Panc1 (cell line): ENCODE results near the gene EPX. TPM values are rescaled to one million over a fixed set of nuclear protein-coding genes. Genes with fewer than 3 reads are reported as not detected.

ENCODE experiments used
- ATAC-seq: fragments of 200-7000 bp; cut with Tn5 transposase; 2 replicates; pipeline ENCODE4 v1.9.1; 2020; ENCODE audit warnings: mild to moderate bottlenecking, moderate library complexity
- BruUV-seq: library from RNA; stranded (reverse); fragments of 400-500 nt; replicated peaks from 2 replicates; lab custom pipeline; 2021; lab: Mats Ljungman, UMichigan
- CTCF ChIA-PET: fragments of 300-600 bp; sonication (Branson Sonifier 250); formaldehyde crosslinking; loops from one replicate; lab custom pipeline; 2022; ENCODE audit warnings: antibody characterized with exemption; lab: Charles Lee
- POLR2A ChIA-PET: fragments of 300-600 bp; sonication (Branson Sonifier 250); formaldehyde crosslinking; loops from one replicate; lab custom pipeline; 2022; ENCODE audit warnings: antibody characterized with exemption; lab: Charles Lee
- DNase-seq: peaks from one replicate; pipeline ENCODE4 v3.0.0-alpha.2; 2010; ENCODE audit warnings: low read depth, low spot score
- H3K27ac ChIP-seq: 2 replicates; pipeline ENCODE4 v1.5.1; 2011; ENCODE audit warnings: mild to moderate bottlenecking, low read length, inconsistent platforms
- H3K27me3 ChIP-seq: fragments of 200-500 bp; sonication (Bioruptor generic); 2 replicates; pipeline ENCODE4 v1.6.0; 2014; ENCODE audit warnings: low read length, inconsistent platforms; ENCODE audit not compliant: control insufficient read depth, insufficient read depth
- H3K36me3 ChIP-seq: fragments of 200-500 bp; sonication (Bioruptor generic); 2 replicates; pipeline ENCODE4 v1.5.1; 2014; ENCODE audit warnings: inconsistent platforms, mild to moderate bottlenecking, low read length, moderate library complexity; ENCODE audit not compliant: control insufficient read depth, insufficient read depth
- H3K4me1 ChIP-seq: 2 replicates; pipeline ENCODE4 v1.5.1; 2011; ENCODE audit warnings: inconsistent platforms, mild to moderate bottlenecking, low read length, moderate library complexity; ENCODE audit not compliant: control insufficient read depth, insufficient read depth
- H3K4me3 ChIP-seq, 2 experiments: 2 replicates each; pipeline ENCODE4 v1.5.1; 2011 to 2012; ENCODE audit warnings: low read depth in 2 of 2, low read length in 2 of 2, mild to moderate bottlenecking in 2 of 2, inconsistent platforms in 1 of 2, moderate library complexity in 1 of 2
- H3K9me3 ChIP-seq: fragments of 200-500 bp; sonication (Bioruptor generic); 2 replicates; pipeline ENCODE4 v1.5.1; 2014; ENCODE audit warnings: low read depth, mild to moderate bottlenecking, inconsistent platforms, low read length, moderate library complexity; ENCODE audit not compliant: control insufficient read depth, insufficient read depth
- POLR2AphosphoS5 ChIP-seq: IDR thresholded peaks from 2 replicates; pipeline ENCODE4 v1.6.1; 2012; ENCODE audit warnings: mild to moderate bottlenecking, low read depth, low read length, moderate library complexity
- SIN3A ChIP-seq: IDR thresholded peaks from 2 replicates; pipeline ENCODE4 v1.6.1; 2012; ENCODE audit warnings: low read depth, mild to moderate bottlenecking, low read length, moderate library complexity, borderline replicate concordance; ENCODE audit not compliant: insufficient read depth
- TCF7L2 ChIP-seq: IDR thresholded peaks from 2 replicates; pipeline ENCODE4 v1.6.1; 2011; ENCODE audit warnings: mild to moderate bottlenecking, low read depth, low read length, inconsistent platforms
- in situ Hi-C: cut with HindIII; loops from 2 replicates; pipeline ENCODE4 v1.10.0; 2016; ENCODE audit warnings: low sequenced_read_pairs, low pct_unique_long_range_greater_than_20kb
- intact Hi-C: fragments of 100-400 bp; cut with micrococcal nuclease; formaldehyde crosslinking; loops from one replicate; pipeline ENCODE4 v1.10.0; 2022; ENCODE audit not compliant: unreplicated experiment
- total RNA-seq: library from RNA; stranded (reverse); gene quantifications from one replicate; pipeline ENCODE4 v1.2.1, GENCODE V29; 2021; ENCODE audit not compliant: unreplicated experiment
- TF ChIP-seq, protein P1 (sequence below): fragments of 450-650 bp; IDR thresholded peaks from 2 replicates; pipeline ENCODE4 v1.5.1; 2017; ENCODE audit warnings: mild to moderate bottlenecking
- TF ChIP-seq, protein P2 (sequence below), 2 experiments: IDR thresholded peaks; 2 replicates each; pipeline ENCODE4 v1.6.1; 2011 to 2012; ENCODE audit warnings: low read depth in 2 of 2, control low read depth in 1 of 2, low read length in 1 of 2, mild to moderate bottlenecking in 1 of 2, moderate library complexity in 1 of 2; ENCODE audit not compliant: insufficient read depth in 1 of 2

Gene EPX
- total RNA-seq, 1 experiment from 2014 or later = not detected

DNA sequence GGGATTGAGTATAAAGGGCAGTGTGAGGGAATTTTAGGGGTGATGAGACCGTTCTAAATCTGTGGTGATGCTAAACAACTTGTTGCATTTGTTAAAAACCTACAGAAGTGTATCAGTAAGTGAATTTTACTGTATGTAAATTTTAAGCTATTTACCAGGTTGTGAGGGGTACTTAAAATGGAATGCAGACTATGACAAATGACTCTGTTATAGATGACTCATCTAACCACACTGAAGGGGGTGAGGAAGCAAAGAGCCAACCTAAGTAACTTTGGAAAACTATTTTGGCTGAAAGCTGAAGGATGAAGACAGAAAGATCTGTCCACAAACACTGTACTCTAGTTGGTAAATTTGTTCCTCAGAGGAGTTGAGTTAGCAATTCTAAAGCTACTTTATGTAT, 31.8 kb downstream of the EPX start:
- DNase-seq (no peak), ATAC-seq (no peak)
- in situ Hi-C loops = no loop called here
- Histone ChIP-seq H3K27ac (no peak overlapping the region), H3K4me1 (no peaks in the 10 kb centered on the region; the same call in 1 of the 2 replicates), H3K36me3 (no peaks in the 10 kb centered on the region), H3K4me3 (no peak overlapping the region), H3K27me3 (no peaks in the 10 kb centered on the region), H3K9me3 (no peaks in the 10 kb centered on the region)
- ChIA-PET CTCF (no interaction called here), POLR2A (interaction anchor here (0.7 kb wide), 1 partner anchor 109 kb away, joined by 3 read pairs; no protein-coding TSS in a partner anchor)
- TF ChIP-seq, protein P1, sequence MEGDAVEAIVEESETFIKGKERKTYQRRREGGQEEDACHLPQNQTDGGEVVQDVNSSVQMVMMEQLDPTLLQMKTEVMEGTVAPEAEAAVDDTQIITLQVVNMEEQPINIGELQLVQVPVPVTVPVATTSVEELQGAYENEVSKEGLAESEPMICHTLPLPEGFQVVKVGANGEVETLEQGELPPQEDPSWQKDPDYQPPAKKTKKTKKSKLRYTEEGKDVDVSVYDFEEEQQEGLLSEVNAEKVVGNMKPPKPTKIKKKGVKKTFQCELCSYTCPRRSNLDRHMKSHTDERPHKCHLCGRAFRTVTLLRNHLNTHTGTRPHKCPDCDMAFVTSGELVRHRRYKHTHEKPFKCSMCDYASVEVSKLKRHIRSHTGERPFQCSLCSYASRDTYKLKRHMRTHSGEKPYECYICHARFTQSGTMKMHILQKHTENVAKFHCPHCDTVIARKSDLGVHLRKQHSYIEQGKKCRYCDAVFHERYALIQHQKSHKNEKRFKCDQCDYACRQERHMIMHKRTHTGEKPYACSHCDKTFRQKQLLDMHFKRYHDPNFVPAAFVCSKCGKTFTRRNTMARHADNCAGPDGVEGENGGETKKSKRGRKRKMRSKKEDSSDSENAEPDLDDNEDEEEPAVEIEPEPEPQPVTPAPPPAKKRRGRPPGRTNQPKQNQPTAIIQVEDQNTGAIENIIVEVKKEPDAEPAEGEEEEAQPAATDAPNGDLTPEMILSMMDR = no peak
- TF ChIP-seq, protein P2, sequence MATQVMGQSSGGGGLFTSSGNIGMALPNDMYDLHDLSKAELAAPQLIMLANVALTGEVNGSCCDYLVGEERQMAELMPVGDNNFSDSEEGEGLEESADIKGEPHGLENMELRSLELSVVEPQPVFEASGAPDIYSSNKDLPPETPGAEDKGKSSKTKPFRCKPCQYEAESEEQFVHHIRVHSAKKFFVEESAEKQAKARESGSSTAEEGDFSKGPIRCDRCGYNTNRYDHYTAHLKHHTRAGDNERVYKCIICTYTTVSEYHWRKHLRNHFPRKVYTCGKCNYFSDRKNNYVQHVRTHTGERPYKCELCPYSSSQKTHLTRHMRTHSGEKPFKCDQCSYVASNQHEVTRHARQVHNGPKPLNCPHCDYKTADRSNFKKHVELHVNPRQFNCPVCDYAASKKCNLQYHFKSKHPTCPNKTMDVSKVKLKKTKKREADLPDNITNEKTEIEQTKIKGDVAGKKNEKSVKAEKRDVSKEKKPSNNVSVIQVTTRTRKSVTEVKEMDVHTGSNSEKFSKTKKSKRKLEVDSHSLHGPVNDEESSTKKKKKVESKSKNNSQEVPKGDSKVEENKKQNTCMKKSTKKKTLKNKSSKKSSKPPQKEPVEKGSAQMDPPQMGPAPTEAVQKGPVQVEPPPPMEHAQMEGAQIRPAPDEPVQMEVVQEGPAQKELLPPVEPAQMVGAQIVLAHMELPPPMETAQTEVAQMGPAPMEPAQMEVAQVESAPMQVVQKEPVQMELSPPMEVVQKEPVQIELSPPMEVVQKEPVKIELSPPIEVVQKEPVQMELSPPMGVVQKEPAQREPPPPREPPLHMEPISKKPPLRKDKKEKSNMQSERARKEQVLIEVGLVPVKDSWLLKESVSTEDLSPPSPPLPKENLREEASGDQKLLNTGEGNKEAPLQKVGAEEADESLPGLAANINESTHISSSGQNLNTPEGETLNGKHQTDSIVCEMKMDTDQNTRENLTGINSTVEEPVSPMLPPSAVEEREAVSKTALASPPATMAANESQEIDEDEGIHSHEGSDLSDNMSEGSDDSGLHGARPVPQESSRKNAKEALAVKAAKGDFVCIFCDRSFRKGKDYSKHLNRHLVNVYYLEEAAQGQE (IDR thresholded peaks at IDR 0.05; ENCODE audit: insufficient read depth in 1 of 2, low read depth in 2 of 2, low read length in 1 of 2) = no peak
- TF ChIP-seq TCF7L2 (no peak), SIN3A (no peak), POLR2AphosphoS5 (no peak)
- no TSS peak for BruUV-seq
- intact Hi-C loops = no loop called here

DNA sequence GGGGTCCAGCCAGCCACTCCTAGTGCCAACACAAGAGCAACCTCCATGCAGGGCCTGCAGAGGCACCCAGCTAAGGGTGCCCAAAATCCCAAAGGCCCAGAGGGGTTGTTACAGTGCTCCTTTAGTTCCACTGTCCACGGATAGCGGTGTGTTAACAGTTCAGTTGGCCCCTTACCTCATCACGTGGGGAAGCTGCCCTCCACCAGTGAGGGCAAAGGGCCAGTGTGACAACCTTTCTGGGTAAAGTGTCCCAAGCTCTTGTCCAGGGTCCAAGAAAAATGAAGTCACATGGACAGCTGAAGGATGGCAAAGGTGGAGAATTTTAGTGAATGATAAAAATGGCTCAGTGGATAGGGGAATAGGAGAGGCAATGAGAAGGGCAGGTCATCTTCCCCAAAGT, 35.2 kb downstream of the EPX start:
- Histone ChIP-seq H3K4me3 (no peak overlapping the region), H3K9me3 (no peaks in the 10 kb centered on the region), H3K27me3 (no peaks in the 10 kb centered on the region; the same call in 1 of the 2 replicates), H3K4me1 (no peaks in the 10 kb centered on the region), H3K36me3 (no peaks in the 10 kb centered on the region), H3K27ac (no peak overlapping the region)
- CTCF ChIA-PET = no interaction called here
- no TSS peak for BruUV-seq
- TF ChIP-seq, protein P1 = no peak
- TF ChIP-seq POLR2AphosphoS5 (no peak), TCF7L2 (no peak), SIN3A (no peak)
- TF ChIP-seq, protein P2 (IDR thresholded peaks at IDR 0.05; ENCODE audit: insufficient read depth in 1 of 2, low read depth in 2 of 2, low read length in 1 of 2) = no peak
- in situ Hi-C loops (no loop called here), intact Hi-C loops (no loop called here)
- POLR2A ChIA-PET = no interaction called here
- no peak for ATAC-seq
- no peak for DNase-seq
